Fibroblast of mammary gland (primary cell): ENCODE measurements around the gene SRSF6.

Experiments
- DNase-seq: peaks from one replicate; pipeline ENCODE4 v3.0.0-alpha.2; 2010; ENCODE audit warnings: low read depth
- H3K4me3 ChIP-seq: 2 replicates; pipeline ENCODE4 v1.5.1; 2011; ENCODE audit warnings: low read depth, mild to moderate bottlenecking, low read length, moderate library complexity; ENCODE audit not compliant: control insufficient read depth
- CTCF ChIP-seq: conservative IDR thresholded peaks from 2 replicates; pipeline ENCODE4 v1.5.1; 2011; ENCODE audit warnings: low read depth, low read length, inconsistent platforms; ENCODE audit not compliant: control insufficient read depth, insufficient read depth

SRSF6 gene

GRCh38 chr20:43426172-43426571 lies 31.5 kb upstream of the SRSF6 start:
- no peak for TF ChIP-seq CTCF
- no peak overlapping the region for H3K4me3 ChIP-seq
- no peak for DNase-seq

- TF ChIP-seq CTCF: no peak
- H3K4me3 ChIP-seq: no peak overlapping the region
- no peak for DNase-seq
These were observed 27.2 kb upstream of the SRSF6 start for GRCh38 chr20:43430265-43431133.

GRCh38 chr20:43431134-43431519 lies 26.6 kb upstream of the SRSF6 start:
- DNase-seq: no peak
- TF ChIP-seq CTCF: no peak
- H3K4me3 ChIP-seq: no peak overlapping the region

- H3K4me3 ChIP-seq: no peak overlapping the region
- TF ChIP-seq CTCF: no peak
- no peak for DNase-seq
These were observed 25.2 kb upstream of the SRSF6 start for GRCh38 chr20:43432498-43432897.

- H3K4me3 ChIP-seq: no peak overlapping the region
- DNase-seq: no peak
- TF ChIP-seq CTCF: no peak
These were observed 24.3 kb upstream of the SRSF6 start for GRCh38 chr20:43433250-43433854.

- no peak for TF ChIP-seq CTCF
- no peak overlapping the region for H3K4me3 ChIP-seq
- no peak for DNase-seq
These were observed 23.1 kb upstream of the SRSF6 start for GRCh38 chr20:43434565-43434964.
